HG02852 (cell line): ENCODE data around the gene SNX22.

Experiments
- ATAC-seq: cut with Tn5 transposase; IDR thresholded peaks from one replicate; pipeline ENCODE4 v1.9.1; 2021; ENCODE audit warnings: mild to moderate bottlenecking, moderate library complexity; ENCODE audit not compliant: unreplicated experiment

The SNX22 gene

GRCh38 chr15:64193971-64194370 lies 42.4 kb downstream of the SNX22 start:
- no peak for ATAC-seq

GRCh38 chr15:64197425-64197824 lies 45.9 kb downstream of the SNX22 start:
- no peak for ATAC-seq

GRCh38 chr15:64205202-64205601 lies 53.7 kb downstream of the SNX22 start:
- ATAC-seq: no peak
